Lung (tissue), 12 donors: ENCODE measurements around the gene PKP3. TPM values are rescaled to one million over a fixed set of nuclear protein-coding genes. Genes with fewer than 3 reads are reported as not detected.

Experiments used
- ATAC-seq: fragments of 200-7000 bp; cut with Tn5 transposase; one replicate; pipeline ENCODE4 v1.9.1; 2020; ENCODE audit warnings: moderate number of reproducible peaks; ENCODE audit not compliant: insufficient read depth, low FRiP score
- DNase-seq, 3 donors: peaks; one replicate each; pipeline ENCODE4 v3.0.0-alpha.2; 2013 to 2017
- H3K27ac ChIP-seq, 2 donors: one replicate each; pipeline ENCODE4 v1.5.1; 2013; ENCODE audit warnings: mild to moderate bottlenecking in 2 of 2, moderate library complexity in 2 of 2, control low read depth in 1 of 2, inconsistent platforms in 1 of 2, low read depth in 1 of 2, low read length in 1 of 2
- H3K27me3 ChIP-seq, 3 donors: one replicate each; pipeline ENCODE4 v1.5.1; 2013; ENCODE audit warnings: low read length in 2 of 3; ENCODE audit not compliant: control insufficient read depth in 3 of 3, insufficient read depth in 3 of 3
- H3K36me3 ChIP-seq, 4 donors: one replicate each; pipeline ENCODE4 v1.5.1; 2013; ENCODE audit warnings: low read length in 4 of 4, mild to moderate bottlenecking in 1 of 4, moderate library complexity in 1 of 4; ENCODE audit not compliant: control insufficient read depth in 4 of 4, insufficient read depth in 4 of 4
- H3K4me1 ChIP-seq, 5 donors: one replicate each; pipeline ENCODE4 v1.5.1; 2013; ENCODE audit warnings: low read length in 5 of 5, mild to moderate bottlenecking in 2 of 5, moderate library complexity in 1 of 5; ENCODE audit not compliant: control insufficient read depth in 5 of 5, insufficient read depth in 5 of 5
- H3K4me3 ChIP-seq: one replicate; pipeline ENCODE4 v1.5.1; 2013; ENCODE audit warnings: mild to moderate bottlenecking, control low read depth, moderate library complexity
- H3K9ac ChIP-seq, 2 donors: one replicate each; pipeline ENCODE4 v1.5.1; 2013; ENCODE audit warnings: low read length in 2 of 2, control low read depth in 1 of 2; ENCODE audit not compliant: insufficient read depth in 1 of 2
- H3K9me3 ChIP-seq, 4 donors: one replicate each; pipeline ENCODE4 v1.5.1; 2013; ENCODE audit warnings: low read length in 3 of 4, mild to moderate bottlenecking in 1 of 4, moderate library complexity in 1 of 4; ENCODE audit not compliant: control insufficient read depth in 4 of 4, insufficient read depth in 3 of 4
- CTCF ChIP-seq: IDR thresholded peaks from 2 replicates; pipeline ENCODE4 v1.5.1; 2012; ENCODE audit warnings: mild to moderate bottlenecking; ENCODE audit errors: control extremely low read depth, extremely low read depth
- WGBS, 2 donors: extraction: QIAGEN DNeasy Blood & Tissue Kit; methylation state at CpG; one replicate each; pipeline ENCODE4 v1.1.7; 2013; 5-methylcytosine and 5-hydroxymethylcytosine counted together
- polyA plus RNA-seq, 2 donors: library from polyadenylated mRNA; stranded (reverse); fragments of 200-250 nt; gene quantifications; one replicate each; pipeline ENCODE4 v1.2.1, GENCODE V29; 2013
- total RNA-seq, 2 donors: library from RNA; depleted of rRNA in 1 of 2; stranded (reverse); fragments of >200 nt in 1 of 2; gene quantifications; one replicate each; pipeline ENCODE4 v1.2.1, GENCODE V29; 2014 to 2021
- donor health status: control.
- donor health status: control.
- donor health status: Bipolar disorder and iron deficiency.
- donor health status: healthy.
- donor health status: DM: yes; HTN: yes; CAD: no.

PKP3 gene
- total and polyA plus RNA-seq, 4 donors: 15.7 to 63.1 (median 40.3) TPM

DNA sequence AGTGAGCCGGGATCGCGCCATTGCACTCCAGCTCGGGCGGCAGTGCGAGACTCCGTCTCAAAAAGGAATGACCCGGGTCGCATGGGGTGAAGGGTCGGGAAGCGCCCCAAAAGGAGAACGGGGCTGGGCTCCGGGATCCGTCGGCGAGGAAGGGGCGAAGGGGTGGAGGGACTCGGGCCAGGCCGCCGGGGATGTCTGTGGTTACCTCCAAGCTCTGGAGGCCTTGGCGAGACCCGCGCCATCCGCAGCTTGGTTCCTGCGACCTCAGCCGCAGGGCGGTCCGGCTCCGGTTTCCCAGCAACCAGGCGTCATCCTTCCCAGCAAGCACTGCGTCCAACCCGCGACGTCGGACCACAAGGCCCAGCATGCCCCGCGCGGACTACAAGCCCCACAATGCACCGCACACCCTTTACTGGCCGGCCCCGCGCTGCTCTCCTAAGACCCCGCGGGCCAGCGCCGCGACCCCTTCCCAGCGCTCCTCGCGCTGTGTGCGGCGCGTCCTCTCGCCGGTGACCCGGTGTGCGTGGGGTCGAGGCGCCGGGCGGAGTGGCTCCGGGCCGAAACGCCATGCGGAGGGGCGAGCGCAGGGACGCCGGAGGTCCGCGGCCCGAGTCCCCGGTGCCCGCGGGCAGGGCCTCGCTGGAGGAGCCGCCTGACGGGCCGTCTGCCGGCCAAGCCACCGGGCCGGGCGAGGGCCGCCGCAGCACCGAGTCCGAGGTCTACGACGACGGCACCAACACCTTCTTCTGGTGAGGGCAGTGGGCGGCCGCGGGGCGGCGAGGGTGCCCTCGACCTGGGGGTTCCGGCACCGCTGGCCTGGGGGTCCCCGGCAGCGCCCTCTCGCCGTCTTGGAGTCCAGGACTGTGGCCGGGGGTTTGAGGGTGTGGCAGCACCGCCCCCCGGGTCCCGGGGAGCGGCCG is 56.1 kb downstream of the PKP3 start, which contains the start of gene PTDSS2:
Gene PTDSS2 (plus strand): TSS at position 391 of the 920 bp plus-strand sequence. CDS start 177 bp downstream, at position 568.
- H3K9ac ChIP-seq: peak within 1 kb of the TSS; percentile 61 to 73
- DNase-seq (peak; percentile 97 to 98 (median 97)), ATAC-seq (peak; percentile 84)
- no peaks in the 10 kb centered on the region for H3K27me3 ChIP-seq
- no peak for TF ChIP-seq CTCF
- peak within 1 kb of the TSS; percentile 78 to 89 for H3K27ac ChIP-seq
- H3K4me3 ChIP-seq: peak within 1 kb of the TSS; percentile 88
- peaks cover 0 to 17% (median 10%) of the 10 kb centered on the region in 4 donors for H3K36me3 ChIP-seq
- 1% methylated on average over 96 to 108 of the region's 108 CpGs for WGBS, 2 donors
- peaks cover 0 to 21% (median 7%) of the 10 kb centered on the region in 5 donors for H3K4me1 ChIP-seq
- no peaks in the 10 kb centered on the region for H3K9me3 ChIP-seq

- H3K4me1 ChIP-seq: peaks cover 0 to 21% (median 7%) of the 10 kb centered on the region in 5 donors
- peak; percentile 36 for TF ChIP-seq CTCF
- ATAC-seq (peak; percentile 12), DNase-seq (peak; percentile 74 to 75 (median 75))
- H3K36me3 ChIP-seq: peaks cover 0 to 17% (median 10%) of the 10 kb centered on the region in 4 donors
- peak overlapping the region; percentile 88 for H3K4me3 ChIP-seq
- WGBS, 2 donors: 4 to 8% methylated on average over 45 to 46 of the region's 46 CpGs
- H3K27me3 ChIP-seq: no peaks in the 10 kb centered on the region
- peak overlapping the region in 1 of 2 donors; percentile 37 for H3K9ac ChIP-seq
- peak overlapping the region; percentile 78 to 87 for H3K27ac ChIP-seq
- H3K9me3 ChIP-seq: no peaks in the 10 kb centered on the region
These were observed 56.9 kb downstream of the PKP3 start for GRCh38 chr11:450809-451451.

DNA sequence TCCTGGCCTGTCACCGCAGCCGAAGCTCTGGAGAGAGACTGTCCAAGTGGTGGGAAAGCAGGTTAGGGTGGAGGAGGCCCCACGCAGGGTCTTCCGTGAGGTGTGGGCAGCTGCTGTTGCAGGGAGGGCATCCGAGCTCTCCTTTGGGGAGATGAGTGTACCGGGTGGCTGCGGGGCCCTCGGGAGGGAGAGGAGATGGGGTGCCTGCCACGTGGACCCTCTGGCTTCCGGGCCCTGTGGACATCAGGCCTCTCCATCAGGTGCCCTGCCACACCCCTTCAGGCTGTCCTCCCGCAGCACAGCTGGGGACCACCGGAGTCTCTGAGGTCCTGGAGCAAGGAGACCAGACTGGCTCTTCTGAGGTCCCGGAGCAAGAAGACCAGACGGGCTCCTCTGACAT is 57.7 kb downstream of the PKP3 start:
- H3K9ac ChIP-seq: no peak overlapping the region
- no peaks in the 10 kb centered on the region for H3K27me3 ChIP-seq
- peaks cover 0 to 17% (median 10%) of the 10 kb centered on the region in 4 donors for H3K36me3 ChIP-seq
- no peak for ATAC-seq
- H3K4me1 ChIP-seq: peaks cover 0 to 21% (median 7%) of the 10 kb centered on the region in 5 donors
- H3K4me3 ChIP-seq: no peak overlapping the region
- H3K27ac ChIP-seq: no peak overlapping the region
- TF ChIP-seq CTCF: no peak
- no peak for DNase-seq
- no peaks in the 10 kb centered on the region for H3K9me3 ChIP-seq
- WGBS, 2 donors: 91 to 97% methylated on average over 13 to 14 of the region's 14 CpGs
